HG03280 (cell line): ENCODE results near the gene AMBP.
"Not testable (repeated sequence)": the region's sequence is repeated elsewhere in the genome, so short reads cannot be mapped to it uniquely, and the experiment has no call there.

ENCODE experiments used
- ATAC-seq: cut with Tn5 transposase; IDR thresholded peaks from one replicate; pipeline ENCODE4 v1.9.1; 2021; ENCODE audit warnings: mild to moderate bottlenecking, moderate library complexity; ENCODE audit not compliant: unreplicated experiment

Gene AMBP

DNA sequence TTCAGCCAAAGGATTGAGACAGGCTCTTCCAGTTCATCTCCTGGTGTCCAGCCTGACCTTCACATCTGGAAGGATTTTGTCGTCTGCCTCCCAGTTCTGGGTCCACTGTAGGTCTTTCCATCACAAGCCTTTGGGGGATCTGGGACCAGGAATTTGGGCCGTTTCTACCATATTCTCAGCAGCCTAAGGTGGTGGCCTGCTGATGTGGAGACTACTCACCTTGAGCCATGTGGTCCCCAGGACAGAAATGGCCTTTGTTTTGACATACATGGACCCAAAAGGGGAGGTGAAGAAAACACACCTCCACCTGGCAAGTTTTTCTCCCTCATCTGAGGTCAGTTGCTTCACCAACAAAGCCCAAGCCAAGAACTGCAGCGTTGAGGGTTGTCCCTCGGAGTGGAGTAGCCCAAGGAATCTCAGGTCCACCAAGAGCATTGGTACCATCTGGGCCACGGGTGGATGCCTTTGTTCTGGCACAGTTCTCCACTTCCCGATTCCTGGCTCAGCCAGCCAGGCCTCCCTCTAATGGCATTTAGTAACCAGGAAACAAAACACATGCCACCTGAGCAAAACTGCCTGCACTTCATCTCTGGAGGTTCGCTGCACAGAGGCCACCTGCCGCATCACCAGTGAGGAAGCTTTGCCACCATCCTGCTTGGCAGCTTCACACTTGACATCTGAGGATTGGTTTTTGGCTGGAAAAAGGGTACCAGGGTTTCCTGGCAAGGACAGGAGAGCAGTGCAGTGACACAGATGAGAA is 24.7 kb downstream of the AMBP start:
- no peak for ATAC-seq

DNA sequence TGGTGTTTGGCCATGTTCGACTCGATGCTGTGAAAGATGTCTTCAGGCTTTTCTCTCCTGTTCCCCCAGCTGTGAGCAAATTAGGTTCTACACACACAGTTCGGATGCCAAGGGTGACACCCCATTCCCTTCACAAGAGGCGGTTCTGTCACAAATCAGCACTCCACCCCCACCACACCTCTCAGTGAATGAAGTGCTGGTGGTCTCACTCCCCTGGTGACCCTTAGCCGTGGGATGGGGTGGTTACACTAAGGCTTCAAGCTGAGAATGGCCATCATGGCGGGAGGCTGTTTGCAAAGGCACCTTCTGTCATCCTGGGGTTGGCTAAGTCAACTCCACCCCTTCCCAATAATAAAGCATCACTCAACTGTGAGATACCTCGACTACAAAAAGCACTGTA is 26.4 kb downstream of the AMBP start:
- ATAC-seq = no peak

DNA sequence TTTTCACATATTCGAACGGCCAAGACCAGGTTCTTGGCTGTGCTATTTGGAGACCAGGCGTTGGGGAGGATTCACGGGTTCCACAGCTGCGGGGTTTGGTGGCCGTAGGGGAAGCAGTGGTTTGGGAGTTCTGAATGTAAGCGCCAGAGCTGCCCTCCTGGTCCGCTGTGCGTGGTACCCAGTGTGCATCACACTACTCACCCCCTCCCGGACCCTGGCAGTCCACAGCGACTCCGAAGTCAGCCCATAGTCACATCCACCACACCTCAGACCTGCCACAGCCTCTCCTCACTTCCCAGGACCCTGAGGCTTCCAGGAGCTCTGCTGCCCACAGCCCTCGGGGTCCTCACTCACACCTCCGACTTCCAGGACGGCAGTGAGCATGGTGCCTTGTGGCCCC is 26.8 kb downstream of the AMBP start:
- no peak for ATAC-seq

DNA sequence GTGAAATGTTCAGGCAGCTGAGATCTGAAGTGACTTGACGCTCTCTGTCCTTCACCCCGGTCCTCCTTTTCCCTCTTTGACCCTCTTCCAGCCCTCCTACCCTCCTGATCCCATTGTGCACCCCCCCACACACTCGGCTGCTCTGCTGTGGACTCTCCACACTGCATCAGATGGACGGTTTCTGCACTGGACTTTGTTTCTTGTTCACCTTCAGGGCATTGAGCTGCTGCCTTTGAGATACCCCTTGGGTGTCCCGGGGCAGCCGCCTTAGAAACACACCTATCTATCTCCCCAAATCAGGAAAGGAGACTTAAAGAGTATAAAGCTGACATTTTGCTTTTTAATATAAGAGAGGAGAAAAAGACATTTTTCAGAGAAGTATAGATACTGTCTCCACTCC is 27.5 kb downstream of the AMBP start:
- ATAC-seq = no peak

DNA sequence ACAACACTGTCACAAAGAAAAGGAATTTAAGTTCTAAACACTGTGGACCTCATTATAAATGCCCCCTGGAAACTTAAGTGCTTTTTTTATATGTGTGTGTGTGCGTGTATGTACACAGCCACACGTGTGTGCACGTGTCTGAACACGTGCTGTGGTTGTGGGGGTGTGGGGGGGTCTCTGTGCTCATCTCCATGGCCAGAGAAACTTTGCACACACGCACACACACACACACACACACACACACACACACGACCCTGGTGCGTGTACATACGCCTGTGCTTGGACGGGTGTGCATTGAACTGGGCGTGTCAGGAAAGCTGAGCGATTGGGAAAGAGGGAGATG is 27.9 kb downstream of the AMBP start:
- no peak for ATAC-seq

DNA sequence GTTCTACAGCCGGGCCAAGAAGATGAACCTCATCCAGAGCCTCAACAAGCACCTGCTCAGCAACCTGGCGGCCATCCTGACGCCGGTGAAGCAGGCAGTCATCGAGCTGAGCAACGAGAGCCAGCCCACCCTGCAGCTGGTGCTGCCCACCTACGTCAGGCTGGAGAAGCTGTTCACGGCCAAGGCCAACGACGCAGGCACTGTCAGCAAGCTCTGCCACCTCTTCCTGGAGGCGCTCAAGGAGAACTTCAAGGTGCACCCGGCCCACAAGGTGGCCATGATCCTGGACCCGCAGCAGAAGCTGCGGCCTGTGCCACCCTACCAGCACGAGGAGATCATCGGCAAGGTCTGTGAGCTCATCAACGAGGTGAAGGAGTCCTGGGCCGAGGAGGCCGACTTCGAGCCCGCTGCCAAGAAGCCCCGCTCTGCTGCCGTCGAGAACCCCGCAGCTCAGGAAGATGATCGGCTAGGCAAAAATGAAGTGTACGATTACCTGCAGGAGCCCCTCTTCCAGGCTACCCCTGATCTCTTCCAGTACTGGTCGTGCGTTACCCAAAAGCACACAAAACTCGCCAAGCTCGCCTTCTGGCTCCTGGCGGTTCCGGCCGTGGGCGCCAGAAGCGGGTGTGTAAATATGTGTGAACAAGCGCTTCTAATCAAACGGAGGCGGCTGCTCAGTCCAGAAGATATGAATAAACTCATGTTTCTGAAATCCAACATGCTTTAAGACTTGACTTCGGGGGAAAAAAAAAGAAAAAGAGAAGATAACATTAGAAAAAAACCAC is 28.5 kb downstream of the AMBP start:
- no peak for ATAC-seq

DNA sequence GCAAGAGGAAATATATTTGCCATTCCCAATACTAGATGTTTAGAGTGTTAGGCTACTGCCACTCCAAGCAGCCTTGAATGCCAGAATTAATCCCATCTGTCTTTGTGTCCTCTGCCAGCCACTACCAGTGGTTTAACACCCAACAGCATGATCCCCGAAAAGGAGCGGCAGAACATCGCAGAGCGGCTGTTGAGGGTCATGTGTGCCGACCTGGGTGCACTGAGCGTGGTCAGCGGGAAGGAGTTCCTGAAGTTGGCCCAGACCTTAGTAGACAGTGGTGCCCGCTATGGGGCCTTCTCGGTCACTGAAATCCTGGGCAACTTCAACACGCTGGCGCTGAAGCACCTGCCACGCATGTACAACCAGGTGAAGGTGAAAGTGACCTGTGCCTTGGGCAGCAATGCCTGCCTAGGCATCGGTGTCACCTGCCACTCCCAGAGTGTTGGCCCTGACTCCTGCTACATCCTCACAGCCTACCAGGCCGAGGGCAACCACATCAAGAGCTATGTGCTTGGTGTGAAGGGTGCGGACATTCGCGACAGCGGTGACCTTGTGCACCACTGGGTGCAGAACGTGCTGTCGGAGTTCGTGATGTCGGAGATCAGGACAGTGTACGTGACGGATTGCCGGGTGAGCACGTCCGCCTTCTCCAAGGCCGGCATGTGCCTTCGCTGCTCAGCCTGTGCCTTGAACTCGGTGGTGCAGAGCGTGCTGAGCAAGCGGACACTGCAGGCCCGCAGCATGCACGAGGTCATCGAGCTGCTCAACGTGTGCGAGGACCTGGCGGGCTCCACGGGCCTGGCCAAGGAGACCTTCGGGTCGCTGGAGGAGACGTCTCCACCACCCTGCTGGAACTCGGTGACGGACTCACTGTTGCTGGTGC is 29.3 kb downstream of the AMBP start:
- no peak for ATAC-seq

DNA sequence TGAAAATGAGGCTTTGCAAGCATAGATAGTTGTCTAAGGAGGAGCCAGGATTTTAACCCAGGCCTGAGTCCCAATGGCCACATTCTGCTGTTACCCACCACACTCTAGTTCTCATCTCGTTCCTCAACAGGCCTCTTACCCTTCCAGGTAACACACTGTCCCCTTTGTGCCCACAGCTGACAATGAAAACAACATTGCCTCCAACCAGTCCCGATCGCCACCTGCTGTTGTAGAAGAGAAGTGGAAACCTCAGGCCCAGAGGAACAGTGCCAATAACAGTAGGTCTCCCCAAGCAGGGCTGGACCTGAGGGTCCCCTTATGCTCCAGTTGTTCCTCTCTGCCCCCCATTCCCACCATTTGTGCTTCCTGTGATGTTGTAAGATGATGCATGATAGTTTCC is 30.4 kb downstream of the AMBP start:
- ATAC-seq = no peak

DNA sequence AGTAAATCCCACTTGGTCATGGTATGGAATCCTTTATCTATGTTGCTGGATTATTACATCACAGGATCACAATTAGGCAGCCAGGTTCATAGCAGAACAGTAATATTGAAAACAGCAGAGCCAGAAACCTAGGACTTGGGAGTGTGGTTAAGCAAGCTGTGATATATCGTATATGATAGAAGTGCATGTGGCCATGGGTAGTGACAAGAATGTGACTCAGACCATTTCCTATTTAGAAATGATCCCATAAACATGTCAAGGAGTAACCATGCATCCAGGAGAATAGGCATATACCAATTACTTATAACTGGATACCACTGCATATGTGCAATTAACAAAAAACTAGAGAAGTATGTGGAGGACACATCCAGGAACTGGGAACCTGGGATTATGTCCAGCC is 31.2 kb downstream of the AMBP start:
- no peak for ATAC-seq

DNA sequence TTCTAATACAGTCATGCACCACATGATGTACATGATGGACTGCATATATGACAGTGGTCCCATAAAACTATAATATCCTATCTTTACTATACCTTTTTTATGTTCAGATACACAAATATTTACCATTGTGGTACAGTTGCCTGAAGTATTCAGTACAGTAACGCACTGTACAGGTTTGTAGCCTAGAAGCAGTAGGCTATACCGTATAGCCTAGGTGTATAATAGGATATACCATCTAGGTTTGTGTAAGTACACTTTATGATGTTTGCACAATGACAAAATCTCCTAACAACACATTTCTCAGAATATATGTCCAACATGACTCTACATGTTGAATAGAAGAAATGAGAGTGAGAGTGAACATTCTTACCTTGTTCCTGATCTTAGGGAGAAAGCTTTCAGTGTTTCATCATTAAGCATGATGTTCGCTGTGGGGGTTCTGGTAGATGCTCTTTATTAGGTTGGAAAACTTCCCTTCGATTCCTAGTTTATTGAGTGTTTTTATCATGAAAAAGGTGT is 31.8 kb downstream of the AMBP start:
- no peak for ATAC-seq

DNA sequence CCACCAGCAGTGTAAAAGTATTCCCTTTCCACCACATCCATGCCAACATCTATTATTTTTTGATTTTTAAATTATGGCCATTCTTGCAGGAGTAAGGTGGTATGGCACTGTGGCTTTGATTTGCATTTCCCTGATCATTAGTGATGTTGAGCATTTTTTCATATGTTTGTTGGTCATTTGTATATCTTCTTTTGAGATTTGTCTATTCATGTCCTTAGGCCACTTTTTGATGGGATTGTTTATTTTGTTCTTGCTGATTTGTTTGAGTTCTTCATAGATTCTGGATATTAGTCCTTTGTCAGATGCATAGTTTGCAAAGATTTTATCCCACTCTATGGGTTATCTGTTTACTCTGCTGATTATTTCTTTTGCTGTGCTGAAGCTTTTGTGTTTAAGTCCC is 34.4 kb downstream of the AMBP start:
- ATAC-seq = not testable (repeated sequence)

DNA sequence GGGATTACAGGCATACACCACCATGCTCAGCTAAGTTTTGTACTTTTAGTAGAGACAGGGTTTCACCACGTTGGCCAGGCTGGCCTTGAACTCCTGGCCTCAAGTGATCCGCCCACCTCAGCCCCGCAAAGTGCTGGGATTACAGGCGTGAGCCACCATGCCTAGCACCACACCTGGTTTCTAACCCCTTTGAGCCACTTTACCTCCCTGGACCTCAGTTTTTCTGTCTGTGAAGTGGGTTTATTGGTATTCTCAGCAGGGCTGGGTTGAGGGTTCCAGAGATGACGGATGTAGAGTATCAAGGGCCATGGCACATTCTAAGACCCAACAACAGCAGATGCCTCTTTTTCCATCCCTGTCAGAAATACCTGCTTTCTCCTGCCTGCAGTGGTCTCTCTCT is 38.6 kb downstream of the AMBP start:
- ATAC-seq = no peak

DNA sequence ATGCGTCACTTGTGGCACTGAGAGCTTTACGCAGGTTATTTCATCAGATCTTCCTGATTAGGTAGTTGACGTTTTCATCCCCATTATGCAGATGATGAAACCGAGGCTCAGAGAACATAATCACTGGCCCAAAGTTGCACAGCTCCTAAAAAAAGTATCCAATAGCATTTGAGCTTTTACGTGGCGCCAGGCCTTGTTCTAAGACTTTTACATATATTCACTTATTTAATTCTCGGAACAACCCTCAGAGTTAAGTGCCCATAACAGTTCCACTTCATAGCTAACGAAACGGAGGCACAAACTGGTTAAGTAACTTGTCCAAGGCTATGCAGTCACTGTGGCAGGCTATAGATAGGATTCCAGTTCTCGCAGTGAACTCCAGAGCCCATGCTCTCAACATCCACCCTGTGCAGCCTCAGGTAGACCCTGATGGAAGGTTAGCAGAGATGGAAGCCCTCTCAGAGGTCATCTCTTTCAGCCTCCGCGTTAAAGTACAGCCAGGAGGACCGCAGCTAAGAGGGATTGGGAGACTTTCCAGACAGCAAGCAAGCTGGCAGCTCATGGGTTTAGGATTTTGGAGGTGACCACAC is 39.3 kb downstream of the AMBP start:
- no peak for ATAC-seq

DNA sequence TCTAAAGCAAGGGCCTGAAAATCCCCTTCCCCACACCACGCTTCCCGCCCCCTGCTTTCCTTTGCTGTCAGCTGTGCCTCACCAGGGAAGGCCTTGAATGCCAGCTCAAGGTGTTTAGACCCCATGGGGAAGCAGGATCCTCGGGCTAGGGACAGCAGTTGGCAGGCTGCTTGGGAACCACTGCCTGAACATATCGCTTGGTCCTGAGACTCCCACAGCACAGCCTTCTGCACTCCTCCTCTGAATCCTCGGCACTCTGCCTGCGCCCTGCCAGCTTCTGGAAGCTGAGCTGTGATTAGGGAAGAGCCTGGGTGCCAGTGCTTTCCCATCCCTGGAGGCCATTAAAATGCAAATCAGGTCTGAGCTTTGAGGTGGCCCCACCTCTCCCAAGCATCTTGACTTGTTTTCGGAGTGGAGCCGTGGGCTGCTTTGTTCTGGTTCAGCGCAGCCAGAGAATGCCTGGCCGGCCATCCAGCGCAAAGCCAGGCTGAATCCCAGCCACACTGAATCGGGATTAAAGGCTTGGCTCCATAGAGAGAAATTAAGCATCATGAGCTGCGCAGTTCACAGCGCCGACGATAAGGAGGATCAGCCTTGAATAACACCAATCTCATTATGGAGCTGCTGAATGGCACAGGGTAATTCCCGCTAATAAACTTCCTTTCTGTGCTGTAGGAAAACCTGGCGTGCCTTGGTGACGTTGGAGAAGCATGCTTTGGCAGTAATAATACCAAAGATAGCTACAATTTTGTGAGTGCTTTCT is 40.0 kb downstream of the AMBP start:
- no peak for ATAC-seq

DNA sequence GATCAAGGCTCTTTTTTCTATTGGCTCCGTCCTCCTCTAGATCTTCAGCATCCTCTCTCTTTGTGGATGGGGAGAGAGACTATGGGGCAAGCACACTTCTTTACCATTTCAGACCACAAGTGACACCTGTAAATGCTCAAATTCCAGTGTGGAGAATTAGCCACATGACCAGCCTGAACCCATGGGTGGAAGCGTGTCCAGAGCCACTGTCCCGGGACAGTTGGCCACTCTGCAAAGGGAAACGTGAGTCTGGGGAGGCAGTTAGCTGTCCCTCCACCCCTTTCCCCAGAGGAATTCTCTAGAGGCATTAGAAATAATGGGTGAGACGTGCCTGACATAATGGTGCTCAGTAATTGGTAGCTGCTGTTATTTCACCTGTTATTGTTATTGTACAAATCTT is 40.9 kb downstream of the AMBP start:
- no peak for ATAC-seq

DNA sequence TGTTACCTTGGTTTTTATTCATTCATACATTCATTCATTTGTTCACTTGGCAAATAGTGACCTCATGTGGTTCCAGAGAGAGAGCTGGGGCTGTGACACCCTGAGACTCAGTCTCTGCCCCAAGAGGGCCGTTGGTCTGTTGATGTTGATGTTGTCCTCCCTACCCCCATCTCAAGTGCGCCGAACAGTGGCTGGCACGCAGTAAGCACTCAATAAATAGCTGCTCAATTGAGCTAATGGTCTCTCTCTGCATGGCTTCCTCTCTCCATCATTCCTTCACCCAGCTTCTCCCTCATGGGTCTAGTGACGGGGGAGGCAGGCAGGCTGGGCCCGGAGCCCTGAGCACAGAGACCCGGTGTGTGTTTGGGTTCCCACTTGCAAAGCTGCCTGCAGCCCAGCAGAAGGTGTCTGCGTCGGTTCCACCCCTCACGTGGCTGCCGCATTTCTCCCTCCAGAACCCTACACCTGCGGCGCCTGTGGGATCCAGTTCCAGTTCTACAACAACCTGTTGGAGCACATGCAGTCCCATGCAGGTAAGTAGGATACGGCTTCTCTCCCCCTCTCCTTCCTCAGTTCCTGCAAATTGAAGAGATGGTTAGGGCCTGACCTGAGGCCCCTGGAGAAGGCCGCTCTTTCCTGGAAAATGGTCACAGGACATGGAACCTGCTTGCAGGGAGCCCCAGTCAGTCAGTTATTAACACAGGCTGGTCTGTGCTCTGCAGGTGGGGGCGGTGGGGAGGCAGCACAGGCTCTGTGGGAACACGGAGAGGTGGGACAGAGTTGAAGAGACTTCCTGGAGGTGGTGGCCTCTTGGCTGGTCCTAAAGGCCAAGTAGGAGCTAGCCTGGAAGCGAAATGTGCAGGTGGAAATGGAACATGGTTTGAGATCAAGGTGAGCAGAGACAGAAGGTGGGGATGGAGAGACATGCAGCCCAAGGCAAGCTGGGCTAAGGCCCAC is 42.0 kb downstream of the AMBP start:
- no peak for ATAC-seq

DNA sequence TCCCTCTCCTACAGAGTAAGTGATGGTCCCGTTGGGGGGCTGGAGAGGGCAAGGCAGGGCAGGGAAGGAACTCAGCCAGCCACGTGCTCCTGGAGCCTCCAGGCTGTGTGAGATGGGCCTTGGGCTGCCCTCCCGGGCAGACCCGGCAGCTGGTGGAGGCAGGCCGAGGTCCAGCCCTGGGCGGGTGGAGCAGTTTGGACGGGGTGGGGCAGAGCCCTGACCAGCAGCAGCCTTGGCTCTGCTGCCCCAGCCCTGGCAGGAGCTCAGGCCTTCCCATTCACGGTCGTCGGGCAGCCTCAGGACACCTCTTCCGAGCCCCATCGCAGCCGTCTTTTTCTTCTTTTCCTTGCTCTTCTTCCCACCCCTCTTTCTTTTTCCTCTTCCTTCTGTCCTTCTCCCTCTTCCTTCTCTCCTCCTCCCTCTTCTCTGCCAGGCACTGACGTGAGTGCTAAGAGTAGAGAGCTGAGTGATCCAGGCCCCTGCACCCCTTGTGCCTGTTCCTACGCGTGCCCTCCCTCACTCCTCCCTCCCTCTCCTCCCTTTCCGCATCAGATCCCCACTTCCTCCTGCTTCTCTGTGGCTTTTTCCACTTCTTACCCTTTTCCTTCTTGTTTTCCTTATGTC is 42.8 kb downstream of the AMBP start:
- ATAC-seq = no peak

DNA sequence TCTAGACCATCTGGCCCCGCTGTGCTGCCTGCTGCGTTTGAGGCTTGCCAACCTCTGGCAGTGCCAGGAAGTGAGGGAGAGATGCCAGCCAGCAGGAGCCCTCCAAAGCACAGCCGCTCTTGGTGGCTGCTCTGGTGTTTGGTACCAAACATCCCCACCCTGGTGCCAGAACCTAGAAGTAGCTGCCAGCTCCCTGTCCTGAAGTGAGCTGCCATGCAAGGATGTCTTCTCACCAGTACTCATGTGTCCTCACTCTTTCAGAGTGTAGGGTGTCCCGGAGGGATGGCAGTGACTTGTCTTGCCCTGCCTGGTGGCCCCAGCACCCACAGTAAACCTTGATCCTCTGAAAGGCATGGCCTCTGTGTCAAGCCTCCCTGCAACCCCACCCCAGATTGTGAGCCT is 43.4 kb downstream of the AMBP start:
- ATAC-seq = no peak

DNA sequence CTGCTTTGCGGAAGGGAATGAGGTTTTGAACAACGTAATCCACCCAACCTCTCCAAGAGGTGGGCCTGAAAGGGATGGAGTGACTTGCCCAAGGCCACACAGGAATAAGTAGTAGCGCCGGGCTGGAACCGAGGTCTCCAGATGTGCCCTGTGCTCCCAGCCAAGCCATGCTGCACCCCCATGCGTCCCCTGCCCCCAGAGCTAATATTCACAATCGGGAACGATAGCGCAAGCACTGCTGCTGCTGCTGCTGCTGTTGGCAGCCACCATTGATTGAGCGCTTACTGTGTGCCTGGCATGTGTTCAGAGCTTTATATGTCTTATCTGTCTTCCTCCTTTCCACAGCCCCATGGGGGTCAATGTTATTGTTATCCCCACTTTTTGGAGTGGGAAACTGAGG is 43.9 kb downstream of the AMBP start:
- no peak for ATAC-seq
